A549 (cell line): ENCODE measurements around the gene PPP1R14B. TPM values are rescaled to one million over a fixed set of nuclear protein-coding genes. Genes with fewer than 3 reads are reported as not detected.

ENCODE experiments used
- ATAC-seq, 2 experiments: fragments of 200-7000 bp in 1 of 2; fragments of >200 bp in 1 of 2; cut with Nextera tagmentation in 1 of 2; cut with Tn5 transposase in 1 of 2; 3 replicates each; pipeline versions ENCODE4 v1.8.0 to v1.9.1; 2018 to 2020; ENCODE audit warnings: mild to moderate bottlenecking in 1 of 2, moderate library complexity in 1 of 2
- CTCF ChIA-PET: fragments of 300-600 bp; sonication (Branson Sonifier 250); formaldehyde crosslinking; extraction: SDS; loops from one replicate; lab custom pipeline; 2021; ENCODE audit warnings: antibody characterized with exemption, inconsistent platforms; lab: Yijun Ruan, JAX
- POLR2A ChIA-PET: fragments of 350-600 bp; formaldehyde crosslinking; extraction: SDS; loops from one replicate; lab custom pipeline; 2021; ENCODE audit warnings: antibody characterized with exemption, inconsistent platforms; lab: Yijun Ruan, JAX
- DNase-seq, 2 experiments: peaks; one replicate each; pipeline versions ENCODE4 v3.0.0 to v3.0.0-alpha.2; 2011 to 2016; ENCODE audit warnings: low read depth in 1 of 2, low spot score in 1 of 2
- FAIRE-seq: peaks from 2 replicates; lab custom pipeline; 2011; peaks lifted over from hg19 to GRCh38; lab: Jason Lieb, UNC
- H3K27ac ChIP-seq, 2 experiments: fragments of >200 bp; sonication (Bioruptor Twin); formaldehyde crosslinking; 3 replicates each; pipeline ENCODE4 v1.5.1; 2016 to 2017
- H3K4me1 ChIP-seq: fragments of >200 bp; sonication (Bioruptor Twin); formaldehyde crosslinking; 3 replicates; pipeline ENCODE4 v1.6.1; 2016
- H3K4me2 ChIP-seq: fragments of >200 bp; sonication (Bioruptor Twin); formaldehyde crosslinking; 3 replicates; pipeline ENCODE4 v1.6.1; 2016
- H3K4me3 ChIP-seq: fragments of >200 bp; sonication (Bioruptor Twin); formaldehyde crosslinking; 3 replicates; pipeline ENCODE4 v1.5.1; 2016
- H3K9me3 ChIP-seq: fragments of >200 bp; sonication (Bioruptor Twin); formaldehyde crosslinking; 3 replicates; pipeline ENCODE4 v1.6.1; 2016
- BHLHE40 ChIP-seq: IDR thresholded peaks from 2 replicates; pipeline ENCODE4 v1.6.1; 2012; ENCODE audit warnings: low read depth, low read length, inconsistent platforms
- CBX2 ChIP-seq: fragments of 200-600 bp; sonication (generic); IDR thresholded peaks from 2 replicates; pipeline ENCODE4 v1.6.1; 2016; ENCODE audit warnings: low read depth, mild to moderate bottlenecking, borderline replicate concordance
- CHD2 ChIP-seq: fragments of 150-350 bp; IDR thresholded peaks from 2 replicates; pipeline ENCODE4 v1.6.1; 2014; ENCODE audit warnings: low read length; ENCODE audit not compliant: partially characterized antibody
- EP300 ChIP-seq, 2 experiments: fragments of >200 bp; sonication (Bioruptor Twin); formaldehyde crosslinking; IDR thresholded peaks; 2 replicates in 1 of 2; 3 replicates in 1 of 2; pipeline ENCODE4 v1.6.1; 2016 to 2017
- ESRRA ChIP-seq: fragments of 150-350 bp; IDR thresholded peaks from 2 replicates; pipeline ENCODE4 v1.6.1; 2014; ENCODE audit warnings: mild to moderate bottlenecking, low read length, borderline replicate concordance
- HEYL ChIP-seq: fragments of 250-450 bp; sonication (Bioruptor Pico); IDR thresholded peaks from 2 replicates; pipeline ENCODE4 v1.8.0; 2021; ENCODE audit warnings: mild to moderate bottlenecking, moderate library complexity
- HOXB5 ChIP-seq: fragments of 250-450 bp; sonication (Bioruptor Pico); IDR thresholded peaks from 2 replicates; pipeline ENCODE4 v1.5.0; 2020; ENCODE audit warnings: mild to moderate bottlenecking, moderate library complexity
- JUNB ChIP-seq: fragments of >200 bp; sonication (Bioruptor Twin); formaldehyde crosslinking; IDR thresholded peaks from 2 replicates; pipeline ENCODE4 v1.6.1; 2016
- KDM5A ChIP-seq: fragments of 200-600 bp; sonication (generic); IDR thresholded peaks from 2 replicates; pipeline ENCODE4 v1.6.1; 2016; ENCODE audit warnings: antibody characterized with exemption, mild to moderate bottlenecking
- MYC ChIP-seq: IDR thresholded peaks from 2 replicates; pipeline ENCODE4 v1.6.1; 2012; ENCODE audit warnings: mild to moderate bottlenecking, inconsistent platforms, low read length, improper control_type of control experiment, borderline replicate concordance
- NFE2L2 ChIP-seq: fragments of 150-350 bp; conservative IDR thresholded peaks from 2 replicates; pipeline ENCODE4 v1.6.1; 2014; ENCODE audit warnings: low read length
- NPAS2 ChIP-seq: fragments of 250-450 bp; sonication (Bioruptor Pico); IDR thresholded peaks from 2 replicates; pipeline ENCODE4 v1.8.0; 2022; ENCODE audit warnings: mild to moderate bottlenecking, moderate library complexity, borderline replicate concordance
- POLR2AphosphoS2 ChIP-seq: conservative IDR thresholded peaks from 2 replicates; pipeline ENCODE4 v1.6.1; 2012; ENCODE audit warnings: low read length, improper control_type of control experiment, inconsistent platforms
- RAD21 ChIP-seq, 2 experiments: fragments of >200 bp in 1 of 2; sonication (Bioruptor Twin) in 1 of 2; formaldehyde crosslinking in 1 of 2; IDR thresholded peaks in 1 of 2; conservative IDR thresholded peaks in 1 of 2; 2 replicates in 1 of 2; 3 replicates in 1 of 2; pipeline ENCODE4 v1.6.1; 2012 to 2018; ENCODE audit warnings: inconsistent platforms in 1 of 2
- RCOR1 ChIP-seq: fragments of 150-350 bp; IDR thresholded peaks from 2 replicates; pipeline ENCODE4 v1.6.1; 2014; ENCODE audit warnings: antibody characterized with exemption, low read length, low read depth
- RNF2 ChIP-seq: fragments of 200-600 bp; sonication (generic); IDR thresholded peaks from 2 replicates; pipeline ENCODE4 v1.6.1; 2016; ENCODE audit warnings: low read depth, mild to moderate bottlenecking, antibody characterized with exemption, moderate library complexity, borderline replicate concordance
- TP53 ChIP-seq: fragments of 250-450 bp; sonication (Bioruptor Pico); IDR thresholded peaks from 2 replicates; pipeline ENCODE4 v1.5.0; 2021; ENCODE audit warnings: mild to moderate bottlenecking, moderate library complexity
- ZC3H11A ChIP-seq: fragments of 450-650 bp; IDR thresholded peaks from 2 replicates; pipeline ENCODE4 v1.6.1; 2014; ENCODE audit warnings: antibody characterized with exemption, mild to moderate bottlenecking
- ZFP36 ChIP-seq: fragments of 450-650 bp; IDR thresholded peaks from 2 replicates; pipeline ENCODE4 v1.6.1; 2014; ENCODE audit warnings: borderline replicate concordance; ENCODE audit not compliant: partially characterized antibody
- ZNF302 ChIP-seq: fragments of 250-450 bp; sonication (Bioruptor Pico); IDR thresholded peaks from 2 replicates; pipeline ENCODE4 v1.9.0; 2021; ENCODE audit warnings: inconsistent platforms, mild to moderate bottlenecking, moderate library complexity
- ZSCAN20 ChIP-seq: fragments of 250-450 bp; sonication (Bioruptor Pico); IDR thresholded peaks from 2 replicates; pipeline ENCODE4 v1.8.0; 2022; ENCODE audit warnings: mild to moderate bottlenecking, moderate library complexity
- WGBS: methylation state at CpG from one replicate; pipeline ENCODE4 v1.1.6; 2017; ENCODE audit errors: missing lambda C conversion rate; 5-methylcytosine and 5-hydroxymethylcytosine counted together
- polyA plus RNA-seq, 4 experiments: library from polyadenylated mRNA; depleted of rRNA in 3 of 4; stranded (reverse); fragments of >200 nt; fragmentation: RNase III in 1 of 4; extraction: RNeasy Plus Mini Kit Qiagen cat#74134 plus additional on column Dnase treatment in 1 of 4; gene quantifications; 2 replicates in 3 of 4; 3 replicates in 1 of 4; pipeline ENCODE4 v1.2.3, GENCODE V29; 2011 to 2017
- TF ChIP-seq, protein P1 (sequence below): fragments of 250-450 bp; sonication (Bioruptor Pico); IDR thresholded peaks from 2 replicates; pipeline ENCODE4 v1.5.0; 2021; ENCODE audit warnings: mild to moderate bottlenecking, moderate library complexity, borderline replicate concordance
- TF ChIP-seq, protein P2 (sequence below): IDR thresholded peaks from 2 replicates; pipeline ENCODE4 v1.6.1; 2012
- TF ChIP-seq, protein P3 (sequence below): fragments of 200-600 bp; sonication (generic); IDR thresholded peaks from 2 replicates; pipeline ENCODE4 v1.6.1; 2016; ENCODE audit warnings: antibody characterized with exemption, mild to moderate bottlenecking, moderate library complexity
- TF ChIP-seq, protein P4 (sequence below): fragments of >200 bp; sonication (Bioruptor Twin); formaldehyde crosslinking; IDR thresholded peaks from 3 replicates; pipeline ENCODE4 v1.6.1; 2016
- TF ChIP-seq, protein P5 (sequence below): fragments of >200 bp; sonication (Bioruptor Twin); formaldehyde crosslinking; IDR thresholded peaks from 2 replicates; pipeline ENCODE4 v1.6.1; 2016
- TF ChIP-seq, protein P6 (sequence below): IDR thresholded peaks from 2 replicates; pipeline ENCODE4 v1.6.1; 2012; ENCODE audit warnings: low read depth, borderline replicate concordance

PPP1R14B gene
- polyA plus RNA-seq, 2 of the 4 experiments (the other 2 are of a cell fraction): 152 to 154 TPM

DNA sequence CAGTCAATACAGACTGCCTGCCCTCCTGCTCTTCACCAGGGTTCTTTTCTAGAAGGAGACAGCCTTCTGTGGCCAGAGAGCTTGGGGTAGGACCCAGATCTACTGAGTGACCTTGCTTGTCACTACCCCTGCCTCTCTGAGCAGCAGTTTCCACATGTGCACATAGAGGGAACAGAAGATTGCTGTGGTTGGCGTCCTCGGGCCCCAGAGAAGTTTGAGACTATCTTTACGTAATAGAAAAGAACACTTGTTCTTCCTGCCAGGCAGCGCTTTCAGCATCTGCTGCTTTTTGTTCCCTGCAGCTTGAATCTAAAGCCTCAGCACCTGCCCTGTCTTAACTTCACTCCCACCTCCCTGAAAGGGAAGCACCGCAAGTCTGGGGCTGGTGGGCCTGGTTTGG lies 7.7 kb downstream of the PPP1R14B start:
- H3K4me2 ChIP-seq: no peak overlapping the region
- TF ChIP-seq ZFP36 (no peak), RAD21 (conservative IDR thresholded peaks at IDR 0.05 in 1 of 2, IDR thresholded peaks at IDR 0.05 in 1 of 2) (no peak), ZSCAN20 (CRISPR knock-in tag) (no peak), MYC (no peak), RCOR1 (no peak), EP300 (IDR thresholded peaks at IDR 0.05) (no peak), KDM5A (no peak), JUNB (no peak), HEYL (CRISPR knock-in tag) (no peak), TP53 (CRISPR knock-in tag) (no peak), ESRRA (no peak), RNF2 (no peak), NPAS2 (CRISPR knock-in tag) (no peak), POLR2AphosphoS2 (no peak), CBX2 (no peak)
- TF ChIP-seq, protein P1, sequence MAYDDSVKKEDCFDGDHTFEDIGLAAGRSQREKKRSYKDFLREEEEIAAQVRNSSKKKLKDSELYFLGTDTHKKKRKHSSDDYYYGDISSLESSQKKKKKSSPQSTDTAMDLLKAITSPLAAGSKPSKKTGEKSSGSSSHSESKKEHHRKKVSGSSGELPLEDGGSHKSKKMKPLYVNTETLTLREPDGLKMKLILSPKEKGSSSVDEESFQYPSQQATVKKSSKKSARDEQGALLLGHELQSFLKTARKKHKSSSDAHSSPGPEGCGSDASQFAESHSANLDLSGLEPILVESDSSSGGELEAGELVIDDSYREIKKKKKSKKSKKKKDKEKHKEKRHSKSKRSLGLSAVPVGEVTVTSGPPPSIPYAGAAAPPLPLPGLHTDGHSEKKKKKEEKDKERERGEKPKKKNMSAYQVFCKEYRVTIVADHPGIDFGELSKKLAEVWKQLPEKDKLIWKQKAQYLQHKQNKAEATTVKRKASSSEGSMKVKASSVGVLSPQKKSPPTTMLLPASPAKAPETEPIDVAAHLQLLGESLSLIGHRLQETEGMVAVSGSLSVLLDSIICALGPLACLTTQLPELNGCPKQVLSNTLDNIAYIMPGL: no peak
- TF ChIP-seq, protein P2, sequence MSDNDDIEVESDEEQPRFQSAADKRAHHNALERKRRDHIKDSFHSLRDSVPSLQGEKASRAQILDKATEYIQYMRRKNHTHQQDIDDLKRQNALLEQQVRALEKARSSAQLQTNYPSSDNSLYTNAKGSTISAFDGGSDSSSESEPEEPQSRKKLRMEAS: no peak
- TF ChIP-seq, protein P3, sequence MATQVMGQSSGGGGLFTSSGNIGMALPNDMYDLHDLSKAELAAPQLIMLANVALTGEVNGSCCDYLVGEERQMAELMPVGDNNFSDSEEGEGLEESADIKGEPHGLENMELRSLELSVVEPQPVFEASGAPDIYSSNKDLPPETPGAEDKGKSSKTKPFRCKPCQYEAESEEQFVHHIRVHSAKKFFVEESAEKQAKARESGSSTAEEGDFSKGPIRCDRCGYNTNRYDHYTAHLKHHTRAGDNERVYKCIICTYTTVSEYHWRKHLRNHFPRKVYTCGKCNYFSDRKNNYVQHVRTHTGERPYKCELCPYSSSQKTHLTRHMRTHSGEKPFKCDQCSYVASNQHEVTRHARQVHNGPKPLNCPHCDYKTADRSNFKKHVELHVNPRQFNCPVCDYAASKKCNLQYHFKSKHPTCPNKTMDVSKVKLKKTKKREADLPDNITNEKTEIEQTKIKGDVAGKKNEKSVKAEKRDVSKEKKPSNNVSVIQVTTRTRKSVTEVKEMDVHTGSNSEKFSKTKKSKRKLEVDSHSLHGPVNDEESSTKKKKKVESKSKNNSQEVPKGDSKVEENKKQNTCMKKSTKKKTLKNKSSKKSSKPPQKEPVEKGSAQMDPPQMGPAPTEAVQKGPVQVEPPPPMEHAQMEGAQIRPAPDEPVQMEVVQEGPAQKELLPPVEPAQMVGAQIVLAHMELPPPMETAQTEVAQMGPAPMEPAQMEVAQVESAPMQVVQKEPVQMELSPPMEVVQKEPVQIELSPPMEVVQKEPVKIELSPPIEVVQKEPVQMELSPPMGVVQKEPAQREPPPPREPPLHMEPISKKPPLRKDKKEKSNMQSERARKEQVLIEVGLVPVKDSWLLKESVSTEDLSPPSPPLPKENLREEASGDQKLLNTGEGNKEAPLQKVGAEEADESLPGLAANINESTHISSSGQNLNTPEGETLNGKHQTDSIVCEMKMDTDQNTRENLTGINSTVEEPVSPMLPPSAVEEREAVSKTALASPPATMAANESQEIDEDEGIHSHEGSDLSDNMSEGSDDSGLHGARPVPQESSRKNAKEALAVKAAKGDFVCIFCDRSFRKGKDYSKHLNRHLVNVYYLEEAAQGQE: no peak
- TF ChIP-seq, protein P4, sequence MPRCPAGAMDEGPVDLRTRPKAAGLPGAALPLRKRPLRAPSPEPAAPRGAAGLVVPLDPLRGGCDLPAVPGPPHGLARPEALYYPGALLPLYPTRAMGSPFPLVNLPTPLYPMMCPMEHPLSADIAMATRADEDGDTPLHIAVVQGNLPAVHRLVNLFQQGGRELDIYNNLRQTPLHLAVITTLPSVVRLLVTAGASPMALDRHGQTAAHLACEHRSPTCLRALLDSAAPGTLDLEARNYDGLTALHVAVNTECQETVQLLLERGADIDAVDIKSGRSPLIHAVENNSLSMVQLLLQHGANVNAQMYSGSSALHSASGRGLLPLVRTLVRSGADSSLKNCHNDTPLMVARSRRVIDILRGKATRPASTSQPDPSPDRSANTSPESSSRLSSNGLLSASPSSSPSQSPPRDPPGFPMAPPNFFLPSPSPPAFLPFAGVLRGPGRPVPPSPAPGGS: no peak
- no peak overlapping the region for H3K27ac ChIP-seq
- H3K4me1 ChIP-seq: peaks cover 37% of the 10 kb centered on the region
- no peak for ATAC-seq
- POLR2A ChIA-PET: interaction anchor here (0.8 to 1.5 kb wide), 2 partner anchors 8 to 13 kb away, joined by 3 to 4 read pairs; partner anchors contain the start of genes NUDT22 and TRPT1
- no peak for FAIRE-seq
- WGBS: 88% methylated on average over 5 of the region's 5 CpGs
- no peaks in the 10 kb centered on the region for H3K9me3 ChIP-seq
- no peak overlapping the region for H3K4me3 ChIP-seq
- DNase-seq: no peak
- CTCF ChIA-PET: interaction anchor here (1.1 to 3.0 kb wide), 5 partner anchors 12 to 66 kb away, joined by 4 to 14 read pairs (median 6); partner anchors contain the start of genes NUDT22, PLCB3 and TRPT1

DNA sequence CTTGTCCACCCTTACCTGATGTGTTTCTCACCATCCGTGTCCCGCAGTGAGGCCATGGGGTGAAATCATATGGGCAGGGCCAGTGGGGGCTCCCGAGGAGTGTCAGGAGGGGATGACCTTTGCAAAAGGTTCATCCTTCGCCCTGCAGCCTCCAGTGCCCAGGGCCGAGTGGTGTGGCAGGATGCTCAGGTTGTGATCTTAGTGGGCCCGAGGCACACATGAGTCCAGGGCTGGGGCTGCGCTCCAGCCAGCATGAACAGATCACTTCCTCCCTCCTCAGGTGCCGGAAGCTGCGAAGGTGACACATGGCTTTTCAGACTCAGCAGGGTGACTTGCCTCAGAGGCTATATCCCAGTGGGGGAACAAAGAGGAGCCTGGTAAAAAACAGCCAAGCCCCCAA lies 8.7 kb downstream of the PPP1R14B start:
- ATAC-seq (no peak), DNase-seq (no peak), FAIRE-seq (no peak)
- Histone ChIP-seq H3K9me3 (no peaks in the 10 kb centered on the region), H3K27ac (no peak overlapping the region), H3K4me1 (peaks cover 32% of the 10 kb centered on the region), H3K4me2 (no peak overlapping the region), H3K4me3 (no peak overlapping the region)
- WGBS: 95% methylated on average over 8 of the region's 9 CpGs
- ChIA-PET CTCF (interaction anchor here (1.7 to 3.0 kb wide), 3 partner anchors 11 to 67 kb away, joined by 6 to 14 read pairs (median 12); partner anchors contain the start of genes NUDT22, PLCB3 and TRPT1), POLR2A (interaction anchor here (0.8 to 1.5 kb wide), 2 partner anchors 9 to 12 kb away, joined by 3 to 4 read pairs; partner anchors contain the start of genes NUDT22 and TRPT1)
- TF ChIP-seq RNF2 (no peak), CBX2 (no peak), ZFP36 (no peak), ZNF302 (no peak), NFE2L2 (no peak), CHD2 (no peak), HOXB5 (CRISPR knock-in tag) (no peak), RAD21 (conservative IDR thresholded peaks at IDR 0.05 in 1 of 2, IDR thresholded peaks at IDR 0.05 in 1 of 2) (no peak), ZSCAN20 (CRISPR knock-in tag) (no peak), BHLHE40 (no peak), ZC3H11A (no peak)
- TF ChIP-seq, protein P4: no peak
- TF ChIP-seq, protein P5, sequence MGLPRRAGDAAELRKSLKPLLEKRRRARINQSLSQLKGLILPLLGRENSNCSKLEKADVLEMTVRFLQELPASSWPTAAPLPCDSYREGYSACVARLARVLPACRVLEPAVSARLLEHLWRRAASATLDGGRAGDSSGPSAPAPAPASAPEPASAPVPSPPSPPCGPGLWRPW: no peak
- TF ChIP-seq, protein P6, sequence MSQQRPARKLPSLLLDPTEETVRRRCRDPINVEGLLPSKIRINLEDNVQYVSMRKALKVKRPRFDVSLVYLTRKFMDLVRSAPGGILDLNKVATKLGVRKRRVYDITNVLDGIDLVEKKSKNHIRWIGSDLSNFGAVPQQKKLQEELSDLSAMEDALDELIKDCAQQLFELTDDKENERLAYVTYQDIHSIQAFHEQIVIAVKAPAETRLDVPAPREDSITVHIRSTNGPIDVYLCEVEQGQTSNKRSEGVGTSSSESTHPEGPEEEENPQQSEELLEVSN: no peak
